ENCODE data around the gene PDGFA. TPM values are rescaled to one million over a fixed set of nuclear protein-coding genes. Genes with fewer than 3 reads are reported as not detected.
A peak's percentile ranks its signal among the peaks of the same experiment; 100 is the strongest.

Gene PDGFA
- total and polyA plus RNA-seq, 12 donors = 14.3 to 38.5 (median 24.2) TPM

GRCh38 chr7:510131-510481 lies 9.5 kb downstream of the PDGFA start:
- no peak overlapping the region for H3K4me3 ChIP-seq
- H3K36me3 ChIP-seq = peaks cover 0 to 65% (median 18%) of the 10 kb centered on the region in 9 donors
- peaks cover 11 to 35% (median 24%) of the 10 kb centered on the region in 9 donors for H3K4me1 ChIP-seq
- peaks cover 0 to 7% (median 0%) of the 10 kb centered on the region in 7 donors for H3K27me3 ChIP-seq
- 90% methylated on average over 16 to 17 of the region's 17 CpGs for WGBS, 2 donors
- intact Hi-C loops (cut with DNase I) = loop anchor here in 4 of 10 donors (10.0 kb wide), 4 partner anchors 145 to 225 kb away; partner anchors contain the start of genes DNAAF5 (in 1 of the 4) and PRKAR1B (in 1 of the 4)
- DNase-seq (peak in 1 of 2 donors; percentile 8), ATAC-seq (no peak)
- no peak for TF ChIP-seq CTCF (IDR thresholded peaks at IDR 0.05)
- H3K9me3 ChIP-seq = no peaks in the 10 kb centered on the region
- no peak overlapping the region for H3K27ac ChIP-seq

- WGBS, 2 donors = 92% methylated on average over 20 of the region's 20 CpGs
- intact Hi-C loops (cut with DNase I) = loop anchor here in 4 of 10 donors (10.0 kb wide), 4 partner anchors 145 to 225 kb away; partner anchors contain the start of genes DNAAF5 (in 1 of the 4) and PRKAR1B (in 1 of the 4)
- Histone ChIP-seq H3K9me3 (no peaks in the 10 kb centered on the region), H3K27ac (no peak overlapping the region), H3K27me3 (peaks cover 0 to 2% (median 0%) of the 10 kb centered on the region in 7 donors), H3K4me1 (peaks cover 9 to 35% (median 24%) of the 10 kb centered on the region in 9 donors), H3K36me3 (peaks cover 0 to 65% (median 18%) of the 10 kb centered on the region in 9 donors), H3K4me3 (no peak overlapping the region)
- DNase-seq (no peak), ATAC-seq (no peak)
- no peak for TF ChIP-seq CTCF (IDR thresholded peaks at IDR 0.05)
These were observed 10.1 kb downstream of the PDGFA start for GRCh38 chr7:509426-510130.

GRCh38 chr7:508461-509170 lies 11.0 kb downstream of the PDGFA start:
- WGBS, 2 donors = 95 to 96% methylated on average over 11 to 12 of the region's 12 CpGs
- Histone ChIP-seq H3K36me3 (peaks cover 0 to 65% (median 18%) of the 10 kb centered on the region in 9 donors), H3K27me3 (no peaks in the 10 kb centered on the region), H3K27ac (no peak overlapping the region), H3K9me3 (no peaks in the 10 kb centered on the region), H3K4me1 (peaks cover 5 to 35% (median 27%) of the 10 kb centered on the region in 9 donors), H3K4me3 (no peak overlapping the region)
- TF ChIP-seq CTCF (IDR thresholded peaks at IDR 0.05) = no peak
- no peak for ATAC-seq
- DNase-seq = peak in 1 of 2 donors; percentile 8
- intact Hi-C loops (cut with DNase I) = loop anchor here in 1 of 10 donors (10.0 kb wide), 1 partner anchor 226 kb away; no protein-coding TSS in a partner anchor

- intact Hi-C loops (cut with DNase I) = loop anchor here in 1 of 10 donors (10.0 kb wide), 1 partner anchor 227 kb away; no protein-coding TSS in a partner anchor
- peaks cover 0 to 65% (median 18%) of the 10 kb centered on the region in 9 donors for H3K36me3 ChIP-seq
These were observed 11.9 kb downstream of the PDGFA start for GRCh38 chr7:507623-508300.

More at GRCh38 chr7:507623-508300, 11.9 kb downstream of the PDGFA start:
- Histone ChIP-seq H3K27ac (no peak overlapping the region), H3K27me3 (no peaks in the 10 kb centered on the region), H3K4me1 (peaks cover 0 to 34% (median 27%) of the 10 kb centered on the region in 9 donors), H3K9me3 (no peaks in the 10 kb centered on the region), H3K4me3 (no peak overlapping the region)
- no peak for ATAC-seq
- DNase-seq = peak in 1 of 2 donors; percentile 5
- no peak for TF ChIP-seq CTCF (IDR thresholded peaks at IDR 0.05)
- WGBS, 2 donors = 79 to 87% methylated on average over 17 of the region's 17 CpGs
